Suprapubic skin (tissue), 4 donors: ENCODE data around the gene CNRIP1. TPM values are rescaled to one million over a fixed set of nuclear protein-coding genes. Genes with fewer than 3 reads are reported as not detected.

Experiments
- DNase-seq, 2 donors: peaks; one replicate each; pipeline ENCODE4 v3.0.0-alpha.2; 2019; ENCODE audit warnings: low spot score in 2 of 2
- H3K27ac ChIP-seq: fragments of 200-600 bp; sonication (generic); one replicate; pipeline ENCODE4 v1.5.1; 2019
- H3K27me3 ChIP-seq: fragments of 200-600 bp; sonication (generic); one replicate; pipeline ENCODE4 v1.5.1; 2019
- H3K36me3 ChIP-seq: fragments of 200-600 bp; sonication (generic); one replicate; pipeline ENCODE4 v1.5.1; 2019
- H3K4me1 ChIP-seq: fragments of 200-600 bp; sonication (generic); one replicate; pipeline ENCODE4 v1.5.1; 2019
- H3K4me3 ChIP-seq: fragments of 200-600 bp; sonication (generic); one replicate; pipeline ENCODE4 v1.5.1; 2019; ENCODE audit warnings: mild to moderate bottlenecking
- H3K9me3 ChIP-seq: fragments of 200-600 bp; sonication (generic); one replicate; pipeline ENCODE4 v1.5.1; 2019
- EP300 ChIP-seq: sonication (generic); formaldehyde crosslinking; IDR thresholded peaks from one replicate; pipeline ENCODE4 v1.6.1; 2017; ENCODE audit warnings: antibody characterized with exemption
- POLR2A ChIP-seq, 2 donors: fragments of 450-650 bp; IDR thresholded peaks; one replicate each; pipeline ENCODE4 v1.6.1; 2017; ENCODE audit warnings: antibody characterized with exemption in 2 of 2, mild to moderate bottlenecking in 2 of 2, moderate library complexity in 2 of 2
- POLR2AphosphoS5 ChIP-seq, 3 donors: sonication (generic); formaldehyde crosslinking; IDR thresholded peaks; one replicate each; pipeline ENCODE4 v1.6.1; 2017; ENCODE audit warnings: antibody characterized with exemption in 3 of 3
- WGBS: methylation state at CpG from one replicate; pipeline ENCODE4 v1.1.5; 2018; 5-methylcytosine and 5-hydroxymethylcytosine counted together
- total RNA-seq, 4 donors: library from RNA; depleted of rRNA; stranded (reverse); fragments of >200 nt; gene quantifications; one replicate each; pipeline ENCODE4 v1.1.0, GENCODE V29; 2016
- TF ChIP-seq, protein P1 (sequence below), 2 donors: fragments of 200-600 bp in 1 of 2; fragments of 450-650 bp in 1 of 2; sonication (generic) in 1 of 2; IDR thresholded peaks; one replicate each; pipeline ENCODE4 v1.5.1; 2016 to 2019; ENCODE audit warnings: antibody characterized with exemption in 2 of 2, mild to moderate bottlenecking in 1 of 2, moderate library complexity in 1 of 2

The CNRIP1 gene
- total RNA-seq, 4 donors from 2014 or later, result 3.4 to 13.5 (median 6.6) TPM

GRCh38 chr2:68345129-68345875 lies 25.6 kb upstream of the CNRIP1 start:
- TF ChIP-seq, protein P1, sequence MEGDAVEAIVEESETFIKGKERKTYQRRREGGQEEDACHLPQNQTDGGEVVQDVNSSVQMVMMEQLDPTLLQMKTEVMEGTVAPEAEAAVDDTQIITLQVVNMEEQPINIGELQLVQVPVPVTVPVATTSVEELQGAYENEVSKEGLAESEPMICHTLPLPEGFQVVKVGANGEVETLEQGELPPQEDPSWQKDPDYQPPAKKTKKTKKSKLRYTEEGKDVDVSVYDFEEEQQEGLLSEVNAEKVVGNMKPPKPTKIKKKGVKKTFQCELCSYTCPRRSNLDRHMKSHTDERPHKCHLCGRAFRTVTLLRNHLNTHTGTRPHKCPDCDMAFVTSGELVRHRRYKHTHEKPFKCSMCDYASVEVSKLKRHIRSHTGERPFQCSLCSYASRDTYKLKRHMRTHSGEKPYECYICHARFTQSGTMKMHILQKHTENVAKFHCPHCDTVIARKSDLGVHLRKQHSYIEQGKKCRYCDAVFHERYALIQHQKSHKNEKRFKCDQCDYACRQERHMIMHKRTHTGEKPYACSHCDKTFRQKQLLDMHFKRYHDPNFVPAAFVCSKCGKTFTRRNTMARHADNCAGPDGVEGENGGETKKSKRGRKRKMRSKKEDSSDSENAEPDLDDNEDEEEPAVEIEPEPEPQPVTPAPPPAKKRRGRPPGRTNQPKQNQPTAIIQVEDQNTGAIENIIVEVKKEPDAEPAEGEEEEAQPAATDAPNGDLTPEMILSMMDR (IDR thresholded peaks at IDR 0.05), result no peak
- Histone ChIP-seq H3K4me1 (no peaks in the 10 kb centered on the region), H3K36me3 (no peaks in the 10 kb centered on the region), H3K4me3 (no peak overlapping the region), H3K27ac (no peak overlapping the region), H3K27me3 (peaks cover 21% of the 10 kb centered on the region), H3K9me3 (no peaks in the 10 kb centered on the region)
- DNase-seq, result no peak
- 79% methylated on average over 9 of the region's 9 CpGs for WGBS

GRCh38 chr2:68344031-68344430 lies 24.3 kb upstream of the CNRIP1 start:
- WGBS, result 30% methylated on average over 1 of the region's 1 CpG

DNA sequence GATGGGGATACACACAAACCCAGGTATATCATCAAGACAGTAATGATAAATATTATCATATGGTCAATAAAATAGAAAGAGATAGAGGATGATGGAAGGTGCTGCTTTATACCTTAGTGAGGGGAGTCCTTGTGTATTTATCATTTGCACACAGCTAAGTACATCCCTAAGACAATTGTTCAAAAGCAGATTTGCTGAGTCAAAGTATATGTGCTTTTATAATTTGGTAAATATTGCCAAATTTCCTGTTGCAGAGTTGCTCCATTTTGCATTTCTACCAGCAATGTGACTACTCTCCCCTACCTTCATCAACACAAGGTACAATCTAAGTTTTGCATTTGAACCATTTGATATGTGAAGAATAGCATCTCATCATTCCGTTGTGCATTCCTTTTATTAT lies 22.7 kb upstream of the CNRIP1 start:
- Histone ChIP-seq H3K36me3 (no peaks in the 10 kb centered on the region), H3K4me3 (no peak overlapping the region), H3K9me3 (no peaks in the 10 kb centered on the region), H3K27me3 (peaks cover 20% of the 10 kb centered on the region), H3K27ac (no peak overlapping the region), H3K4me1 (no peaks in the 10 kb centered on the region)
- TF ChIP-seq EP300, result no peak
- 91% methylated on average over 1 of the region's 1 CpG for WGBS
- no peak for DNase-seq

More at GRCh38 chr2:68344031-68344430, 24.3 kb upstream of the CNRIP1 start:
- peaks cover 22% of the 10 kb centered on the region for H3K27me3 ChIP-seq
- TF ChIP-seq EP300 (no peak), POLR2A (IDR thresholded peaks at IDR 0.05) (no peak), POLR2AphosphoS5 (IDR thresholded peaks at IDR 0.05) (no peak)
- TF ChIP-seq, protein P1 (IDR thresholded peaks at IDR 0.05), result no peak
- H3K9me3 ChIP-seq, result no peaks in the 10 kb centered on the region
- no peaks in the 10 kb centered on the region for H3K4me1 ChIP-seq
- H3K36me3 ChIP-seq, result no peaks in the 10 kb centered on the region
- DNase-seq, result no peak
- H3K4me3 ChIP-seq, result no peak overlapping the region
- no peak overlapping the region for H3K27ac ChIP-seq

- 83% methylated on average over 4 of the region's 4 CpGs for WGBS
- DNase-seq, result no peak
- Histone ChIP-seq H3K9me3 (no peaks in the 10 kb centered on the region), H3K27ac (no peak overlapping the region), H3K4me3 (no peak overlapping the region), H3K4me1 (no peaks in the 10 kb centered on the region), H3K27me3 (peaks cover 17% of the 10 kb centered on the region), H3K36me3 (no peaks in the 10 kb centered on the region)
- TF ChIP-seq POLR2AphosphoS5 (IDR thresholded peaks at IDR 0.05), result no peak
- no peak for TF ChIP-seq EP300
- TF ChIP-seq, protein P1 (IDR thresholded peaks at IDR 0.05), result no peak
- no peak for TF ChIP-seq POLR2A (IDR thresholded peaks at IDR 0.05)
Measured at GRCh38 chr2:68341583-68341982, 21.8 kb upstream of the CNRIP1 start.

GRCh38 chr2:68341062-68341329 lies 21.2 kb upstream of the CNRIP1 start:
- H3K4me3 ChIP-seq, result no peak overlapping the region
- H3K27ac ChIP-seq, result no peak overlapping the region
- H3K4me1 ChIP-seq, result no peaks in the 10 kb centered on the region
- H3K27me3 ChIP-seq, result peaks cover 17% of the 10 kb centered on the region
- no peaks in the 10 kb centered on the region for H3K36me3 ChIP-seq
- DNase-seq, result no peak
- H3K9me3 ChIP-seq, result no peaks in the 10 kb centered on the region
- TF ChIP-seq POLR2AphosphoS5 (IDR thresholded peaks at IDR 0.05) (no peak), POLR2A (IDR thresholded peaks at IDR 0.05) (no peak), EP300 (no peak)
- TF ChIP-seq, protein P1 (IDR thresholded peaks at IDR 0.05), result no peak
- WGBS, result 94% methylated on average over 3 of the region's 3 CpGs
